ENCODE results near the gene SMCO4.

DNA sequence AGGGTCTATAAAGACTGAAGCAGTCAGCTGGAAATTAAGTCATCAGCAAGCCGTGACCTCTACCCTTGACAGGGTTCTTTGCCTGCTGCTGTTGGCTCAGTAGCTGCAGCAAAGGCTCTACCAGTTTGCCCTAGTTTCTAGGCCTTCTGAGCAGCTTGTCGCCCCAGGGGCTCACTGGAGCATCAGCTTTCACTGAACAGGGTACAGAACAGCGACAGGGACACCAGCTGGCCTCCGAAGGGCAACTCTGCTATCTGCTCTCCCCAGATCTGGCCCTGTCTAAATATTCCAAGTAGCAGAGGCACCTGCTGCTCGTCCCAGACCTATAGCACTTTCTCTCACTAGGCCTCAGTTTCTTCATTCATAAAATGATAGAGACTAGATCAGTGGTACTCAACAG is 42.4 kb downstream of the SMCO4 start:
- TF ChIP-seq POLR2A (IDR thresholded peaks at IDR 0.05; ENCODE audit: low read length) (no peak), GATA1 (IDR thresholded peaks at IDR 0.05; ENCODE audit: low read depth, low read length) (no peak)

Measured in erythroblast (primary cell).